Endothelial cell of umbilical vein (primary cell): ENCODE data around the gene TXNRD1. TPM values are rescaled to one million over a fixed set of nuclear protein-coding genes. Genes with fewer than 3 reads are reported as not detected.

Source experiments
- BruUV-seq: library from RNA; stranded (reverse); fragments of 400-500 nt; replicated peaks from 2 replicates; lab custom pipeline; 2021; lab: Mats Ljungman, UMichigan
- CTCF ChIA-PET: fragments of 300-600, 350-600 bp; sonication (Branson Sonifier 250); formaldehyde crosslinking; loops from one replicate; lab custom pipeline; 2021; ENCODE audit warnings: antibody characterized with exemption, inconsistent platforms; lab: Charles Lee
- POLR2A ChIA-PET: fragments of 300-600, 350-600 bp; sonication (Branson Sonifier 250); formaldehyde crosslinking; loops from one replicate; lab custom pipeline; 2021; ENCODE audit warnings: antibody characterized with exemption, inconsistent platforms; lab: Charles Lee
- DNase-seq: peaks from one replicate; pipeline ENCODE4 v3.0.0-alpha.2; 2011; ENCODE audit warnings: low read depth, low spot score
- FAIRE-seq: peaks from 2 replicates; lab custom pipeline; 2011; peaks lifted over from hg19 to GRCh38; lab: Jason Lieb, UNC
- H2AFZ ChIP-seq: 2 replicates; pipeline ENCODE4 v1.6.0; 2012; ENCODE audit warnings: low read depth, low read length, control low read depth, inconsistent platforms
- H3K27ac ChIP-seq: 2 replicates; pipeline ENCODE4 v1.5.1; 2011; ENCODE audit warnings: low read depth, mild to moderate bottlenecking, control low read depth, low read length, moderate library complexity; ENCODE audit not compliant: insufficient read depth
- H3K27me3 ChIP-seq, 2 experiments: 2 replicates each; pipeline versions ENCODE4 v1.6.0 to v1.6.1; 2011; ENCODE audit warnings: low read length in 2 of 2, mixed read lengths in 1 of 2; ENCODE audit not compliant: control insufficient read depth in 2 of 2, insufficient read depth in 2 of 2
- H3K36me3 ChIP-seq, 2 experiments: 2 replicates in 1 of 2; 3 replicates in 1 of 2; pipeline ENCODE4 v1.5.1; 2011; ENCODE audit warnings: low read length in 2 of 2, mild to moderate bottlenecking in 1 of 2, moderate library complexity in 1 of 2; ENCODE audit not compliant: control insufficient read depth in 2 of 2, insufficient read depth in 2 of 2; ENCODE audit errors: extremely low read depth in 1 of 2
- H3K4me1 ChIP-seq: 3 replicates; pipeline ENCODE4 v1.5.1; 2011; ENCODE audit warnings: mild to moderate bottlenecking, low read length; ENCODE audit not compliant: control insufficient read depth, insufficient read depth; ENCODE audit errors: extremely low read depth
- H3K4me2 ChIP-seq: 2 replicates; pipeline ENCODE4 v1.6.1; 2011; ENCODE audit warnings: low read length, control low read depth, mixed read lengths; ENCODE audit not compliant: insufficient read depth
- H3K4me3 ChIP-seq, 3 experiments: fragments of 200-600 bp in 1 of 3; sonication (generic), shearing (Covaris generic) in 1 of 3; replicated peaks in 1 of 3; 2 replicates each; pipeline ENCODE4 v1.5.1; 2011 to 2016; ENCODE audit warnings: control low read depth in 3 of 3, low read length in 3 of 3, mild to moderate bottlenecking in 2 of 3, inconsistent platforms in 1 of 3, low read depth in 1 of 3, moderate library complexity in 1 of 3; ENCODE audit not compliant: insufficient read depth in 1 of 3
- H3K79me2 ChIP-seq: 2 replicates; pipeline ENCODE4 v1.6.0; 2012; ENCODE audit warnings: low read length, inconsistent platforms; ENCODE audit not compliant: control insufficient read depth, insufficient read depth
- H3K9ac ChIP-seq: replicated peaks from 2 replicates; pipeline ENCODE3; 2011; ENCODE audit warnings: low read length, control low read depth; ENCODE audit not compliant: insufficient read depth; ENCODE audit errors: extremely low read depth
- H3K9me1 ChIP-seq: replicated peaks from 3 replicates; pipeline ENCODE4 v1.6.0; 2011; ENCODE audit warnings: mild to moderate bottlenecking, low read length; ENCODE audit not compliant: control insufficient read depth, insufficient read depth; ENCODE audit errors: extremely low read depth
- H3K9me3 ChIP-seq: replicated peaks from 2 replicates; pipeline ENCODE4 v1.5.1; 2012; ENCODE audit warnings: low read length, inconsistent platforms; ENCODE audit not compliant: control insufficient read depth, insufficient read depth
- H4K20me1 ChIP-seq: replicated peaks from 2 replicates; pipeline ENCODE3; 2011; ENCODE audit warnings: mild to moderate bottlenecking, low read length; ENCODE audit not compliant: control insufficient read depth, insufficient read depth; ENCODE audit errors: extremely low read depth
- EZH2 ChIP-seq: IDR thresholded peaks from 2 replicates; pipeline ENCODE4 v1.6.1; 2012; ENCODE audit warnings: borderline replicate concordance, low read depth, mild to moderate bottlenecking, moderate library complexity, low read length, inconsistent platforms; ENCODE audit not compliant: severe bottlenecking
- FOS ChIP-seq: IDR thresholded peaks from 2 replicates; pipeline ENCODE4 v1.6.1; 2011; ENCODE audit warnings: mild to moderate bottlenecking, low read length, moderate library complexity, borderline replicate concordance; ENCODE audit not compliant: insufficient read depth
- GATA2 ChIP-seq: IDR thresholded peaks from 2 replicates; pipeline ENCODE4 v1.7.0; 2011; ENCODE audit warnings: low read depth, mild to moderate bottlenecking, moderate library complexity, mixed read lengths, low read length; ENCODE audit not compliant: insufficient read length, insufficient read depth
- JUN ChIP-seq: IDR thresholded peaks from 2 replicates; pipeline ENCODE4 v1.6.1; 2011; ENCODE audit warnings: borderline replicate concordance, low read depth; ENCODE audit not compliant: insufficient read length, insufficient read depth
- MYC ChIP-seq: IDR thresholded peaks from one replicate; pipeline ENCODE4 v1.6.1; 2011; ENCODE audit warnings: mild to moderate bottlenecking, low read depth, low read length
- POLR2A ChIP-seq: IDR thresholded peaks from 2 replicates; pipeline ENCODE4 v1.6.1; 2012; ENCODE audit warnings: low read depth, mild to moderate bottlenecking, control low read depth, low read length
- POLR2AphosphoS5 ChIP-seq: IDR thresholded peaks from 2 replicates; pipeline ENCODE4 v1.6.1; 2012; ENCODE audit warnings: low read depth, mild to moderate bottlenecking, control low read depth, low read length, moderate library complexity; ENCODE audit not compliant: insufficient read depth
- dilution Hi-C: fragments of 300-500 bp; cut with MboI; formaldehyde crosslinking; loops from one replicate; pipeline ENCODE4 v1.15.0; 2019; ENCODE audit warnings: low sequenced_read_pairs; ENCODE audit not compliant: extremely low pct_ligation_motif_present
- intact Hi-C: fragments of 100-400 bp; cut with micrococcal nuclease; formaldehyde crosslinking; loops from one replicate; pipeline ENCODE4 v1.10.0; 2022
- polyA plus RNA-seq, 4 experiments: library from polyadenylated mRNA; depleted of rRNA in 3 of 4; stranded (reverse) in 3 of 4; unstranded in 1 of 4; fragments of >200 nt; gene quantifications; 2 replicates each; pipeline versions ENCODE4 v1.2.1 to v1.2.3, GENCODE V29; 2011 to 2012; ENCODE audit warnings: missing spikeins in 1 of 4
- total RNA-seq: library from RNA; stranded (reverse); gene quantifications from 2 replicates; pipeline ENCODE4 v1.2.3, GENCODE V29; 2021
- TF ChIP-seq, protein P1 (sequence below), 2 donors: IDR thresholded peaks; 1 replicate in 1 of 2; 2 replicates in 1 of 2; pipeline ENCODE4 v1.5.1; 2011; ENCODE audit warnings: low read length in 2 of 2, mild to moderate bottlenecking in 2 of 2, moderate library complexity in 2 of 2, control low read depth in 1 of 2, inconsistent platforms in 1 of 2, low read depth in 1 of 2; ENCODE audit not compliant: insufficient read depth in 1 of 2; ENCODE audit errors: extremely low read depth in 1 of 2
- TF ChIP-seq, protein P2 (sequence below): IDR thresholded peaks from 2 replicates; pipeline ENCODE4 v1.6.1; 2011; ENCODE audit not compliant: insufficient read depth, insufficient read length

The TXNRD1 gene
- total and polyA plus RNA-seq, 2 donors (not counting 3 experiments of a cell fraction or from before 2014, with no cell fraction given) = 309 to 566 TPM

DNA sequence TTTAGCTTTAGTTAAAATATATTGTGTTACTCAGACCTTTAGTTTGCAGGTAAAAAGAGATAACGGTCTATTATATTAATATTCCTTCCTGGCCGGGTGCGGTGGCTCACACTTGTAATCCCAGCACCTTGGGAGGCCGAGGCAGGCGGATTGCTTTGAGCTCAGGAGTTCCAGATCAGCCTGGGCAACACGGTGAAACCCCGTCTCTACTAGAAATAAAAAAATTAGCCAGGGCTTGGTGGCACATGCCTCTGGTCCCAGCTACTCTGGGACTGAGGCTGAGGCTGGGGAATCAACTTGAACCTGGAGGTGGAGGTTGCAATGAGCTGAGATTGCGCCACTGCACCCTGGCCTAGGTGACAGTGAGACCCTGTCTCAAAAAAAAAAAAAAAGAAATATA, 74.7 kb downstream of the TXNRD1 start:
- CTCF ChIA-PET = interaction anchor here (0.7 to 1.7 kb wide), 5 partner anchors 12 to 75 kb away, joined by 3 to 6 read pairs (median 4); partner anchors contain the start of gene TXNRD1

More for the DNA sequence above, 74.7 kb downstream of the TXNRD1 start:
- Histone ChIP-seq H3K79me2 (peaks cover 81% of the 10 kb centered on the region), H3K4me3 (peak overlapping the region in 1 of 3 experiments; percentile 98), H3K27ac (no peak overlapping the region), H2AFZ (no peak overlapping the region), H3K9me1 (no peaks in the 10 kb centered on the region), H3K9me3 (no peaks in the 10 kb centered on the region), H3K4me2 (peak overlapping the region; percentile 83), H4K20me1 (peaks cover 13% of the 10 kb centered on the region), H3K9ac (peak overlapping the region; percentile 92), H3K4me1 (peaks cover 47% of the 10 kb centered on the region), H3K27me3 (no peaks in the 10 kb centered on the region), H3K36me3 (peaks cover 10 to 15% of the 10 kb centered on the region in 2 experiments)
- POLR2A ChIA-PET = interaction anchor here (0.7 to 15.5 kb wide), 2 partner anchors 13 to 72 kb away, joined by 5 to 222 read pairs; partner anchors contain the start of gene TXNRD1
- dilution Hi-C loops = no loop called here
- DNase-seq = no peak
- TF ChIP-seq POLR2AphosphoS5 (no peak), GATA2 (no peak), FOS (no peak), MYC (no peak), JUN (no peak), POLR2A (no peak), EZH2 (no peak)
- TF ChIP-seq, protein P1, sequence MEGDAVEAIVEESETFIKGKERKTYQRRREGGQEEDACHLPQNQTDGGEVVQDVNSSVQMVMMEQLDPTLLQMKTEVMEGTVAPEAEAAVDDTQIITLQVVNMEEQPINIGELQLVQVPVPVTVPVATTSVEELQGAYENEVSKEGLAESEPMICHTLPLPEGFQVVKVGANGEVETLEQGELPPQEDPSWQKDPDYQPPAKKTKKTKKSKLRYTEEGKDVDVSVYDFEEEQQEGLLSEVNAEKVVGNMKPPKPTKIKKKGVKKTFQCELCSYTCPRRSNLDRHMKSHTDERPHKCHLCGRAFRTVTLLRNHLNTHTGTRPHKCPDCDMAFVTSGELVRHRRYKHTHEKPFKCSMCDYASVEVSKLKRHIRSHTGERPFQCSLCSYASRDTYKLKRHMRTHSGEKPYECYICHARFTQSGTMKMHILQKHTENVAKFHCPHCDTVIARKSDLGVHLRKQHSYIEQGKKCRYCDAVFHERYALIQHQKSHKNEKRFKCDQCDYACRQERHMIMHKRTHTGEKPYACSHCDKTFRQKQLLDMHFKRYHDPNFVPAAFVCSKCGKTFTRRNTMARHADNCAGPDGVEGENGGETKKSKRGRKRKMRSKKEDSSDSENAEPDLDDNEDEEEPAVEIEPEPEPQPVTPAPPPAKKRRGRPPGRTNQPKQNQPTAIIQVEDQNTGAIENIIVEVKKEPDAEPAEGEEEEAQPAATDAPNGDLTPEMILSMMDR (IDR thresholded peaks at IDR 0.05; ENCODE audit: extremely low read depth in 1 of 2, insufficient read depth in 1 of 2, low read depth in 1 of 2, low read length in 2 of 2) = no peak
- TF ChIP-seq, protein P2, sequence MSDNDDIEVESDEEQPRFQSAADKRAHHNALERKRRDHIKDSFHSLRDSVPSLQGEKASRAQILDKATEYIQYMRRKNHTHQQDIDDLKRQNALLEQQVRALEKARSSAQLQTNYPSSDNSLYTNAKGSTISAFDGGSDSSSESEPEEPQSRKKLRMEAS = no peak
- intact Hi-C loops = no loop called here
- BruUV-seq = no TSS peak
- FAIRE-seq = no peak
